HepG2 (cell line): Measurements from ENCODE around the gene SHCBP1L. TPM values are rescaled to one million over a fixed set of nuclear protein-coding genes. Genes with fewer than 3 reads are reported as not detected.

Experiments
- ATAC-seq: fragments of 200-7000 bp; cut with Tn5 transposase; 3 replicates; pipeline ENCODE4 v1.9.1; 2020; ENCODE audit warnings: mild to moderate bottlenecking, moderate library complexity
- BruUV-seq: library from RNA; stranded (reverse); fragments of 400-500 nt; replicated peaks from 2 replicates; lab custom pipeline; 2021; lab: Mats Ljungman, UMichigan
- CTCF ChIA-PET: fragments of 300-600 bp; formaldehyde crosslinking; extraction: SDS; loops from one replicate; lab custom pipeline; 2021; ENCODE audit warnings: low total read pairs, inconsistent platforms, low intra/inter-chr PET ratio; lab: Yijun Ruan, JAX
- POLR2A ChIA-PET: fragments of 350-600 bp; sonication (Branson Sonifier 250); formaldehyde crosslinking; loops from one replicate; lab custom pipeline; 2020; ENCODE audit warnings: antibody characterized with exemption, inconsistent platforms; lab: Yijun Ruan, JAX
- DNase-seq: peaks from one replicate; pipeline ENCODE4 v3.0.0-alpha.2; 2015; ENCODE audit warnings: low spot score
- FAIRE-seq: peaks from 3 replicates; lab custom pipeline; 2011; peaks lifted over from hg19 to GRCh38; lab: Jason Lieb, UNC
- H2AFZ ChIP-seq: one replicate; pipeline ENCODE4 v1.6.1; 2011; ENCODE audit warnings: low read length, inconsistent platforms
- H3K27ac ChIP-seq: fragments of 300-600 bp; 3 replicates; pipeline ENCODE4 v1.8.0; 2011; ENCODE audit warnings: mixed run types, mild to moderate bottlenecking, mixed read lengths, low read length, inconsistent platforms; ENCODE audit not compliant: insufficient read depth; ENCODE audit errors: extremely low read length
- H3K27me3 ChIP-seq, 2 experiments: fragments of 200-600 bp in 1 of 2; 2 replicates in 1 of 2; 3 replicates in 1 of 2; pipeline versions ENCODE4 v1.6.0 to v1.8.0; 2011; ENCODE audit warnings: low read length in 2 of 2, mild to moderate bottlenecking in 2 of 2, moderate library complexity in 2 of 2, inconsistent platforms in 1 of 2; ENCODE audit not compliant: insufficient read depth in 2 of 2, control insufficient read depth in 1 of 2
- H3K36me3 ChIP-seq, 2 experiments: fragments of 200-600 bp in 1 of 2; replicated peaks in 1 of 2; 2 replicates in 1 of 2; 3 replicates in 1 of 2; pipeline versions ENCODE4 v1.5.1 to v1.8.0; 2011; ENCODE audit warnings: low read length in 2 of 2, inconsistent platforms in 1 of 2; ENCODE audit not compliant: insufficient read depth in 2 of 2, control insufficient read depth in 1 of 2
- H3K4me1 ChIP-seq: 2 replicates; pipeline ENCODE4 v1.5.1; 2012; ENCODE audit warnings: low read length, inconsistent platforms; ENCODE audit not compliant: insufficient read depth
- H3K4me2 ChIP-seq: 2 replicates; pipeline ENCODE4 v1.6.0; 2011; ENCODE audit warnings: low read depth, low read length, inconsistent platforms
- H3K4me3 ChIP-seq, 3 experiments: fragments of 200-600 bp in 1 of 3; sonication (generic), shearing (Covaris generic) in 1 of 3; replicated peaks in 1 of 3; 2 replicates each; pipeline ENCODE4 v1.5.1; 2011 to 2016; ENCODE audit warnings: low read length in 3 of 3, inconsistent platforms in 2 of 3, low read depth in 2 of 3, mild to moderate bottlenecking in 2 of 3, control low read depth in 1 of 3, mixed read lengths in 1 of 3; ENCODE audit not compliant: insufficient read depth in 1 of 3
- H3K79me2 ChIP-seq: one replicate; pipeline ENCODE4 v1.6.1; 2011; ENCODE audit warnings: low read length, inconsistent platforms; ENCODE audit not compliant: insufficient read depth
- H3K9ac ChIP-seq: 2 replicates; pipeline ENCODE4 v1.6.0; 2011; ENCODE audit warnings: mild to moderate bottlenecking, low read depth, low read length, inconsistent platforms; ENCODE audit not compliant: insufficient read depth
- H3K9me3 ChIP-seq: 2 replicates; pipeline ENCODE4 v1.5.1; 2012; ENCODE audit warnings: mild to moderate bottlenecking, low read length
- H4K20me1 ChIP-seq: 2 replicates; pipeline ENCODE4 v1.6.0; 2011; ENCODE audit warnings: inconsistent platforms, mild to moderate bottlenecking, low read length, moderate library complexity; ENCODE audit not compliant: insufficient read depth
- BATF2 ChIP-seq: sonication (generic); formaldehyde crosslinking; IDR thresholded peaks from 2 replicates; pipeline ENCODE4 v1.8.0; 2022; ENCODE audit warnings: mild to moderate bottlenecking, missing genetic modification reagents, moderate library complexity
- HCFC1 ChIP-seq: fragments of 150-350 bp; IDR thresholded peaks from 2 replicates; pipeline ENCODE4 v1.6.1; 2014; ENCODE audit warnings: low read depth, low read length
- MYC ChIP-seq: sonication (generic); formaldehyde crosslinking; IDR thresholded peaks from 2 replicates; pipeline ENCODE4 v1.9.0; 2021; ENCODE audit warnings: missing genetic modification reagents, borderline replicate concordance
- NKX3-1 ChIP-seq: sonication (generic); formaldehyde crosslinking; IDR thresholded peaks from 2 replicates; pipeline ENCODE4 v1.5.0; 2020; ENCODE audit warnings: missing genetic modification reagents
- PRPF4 ChIP-seq: fragments of 200-400 bp; formaldehyde crosslinking; IDR thresholded peaks from 2 replicates; pipeline ENCODE4 v1.6.1; 2016; ENCODE audit warnings: low read length, low read depth; ENCODE audit not compliant: poor library complexity, severe bottlenecking
- ZNF20 ChIP-seq: sonication (generic); formaldehyde crosslinking; IDR thresholded peaks from 2 replicates; pipeline ENCODE4 v1.4.0; 2020; ENCODE audit warnings: mild to moderate bottlenecking, moderate library complexity, missing genetic modification reagents
- ZNF367 ChIP-seq: sonication (generic); formaldehyde crosslinking; IDR thresholded peaks from 2 replicates; pipeline ENCODE4 v1.4.0; 2020; ENCODE audit warnings: missing genetic modification reagents, borderline replicate concordance
- ZNF562 ChIP-seq: sonication (generic); formaldehyde crosslinking; IDR thresholded peaks from 2 replicates; pipeline ENCODE4 v1.8.0; 2022; ENCODE audit warnings: missing genetic modification reagents, borderline replicate concordance
- WGBS: methylation state at CpG from one replicate; pipeline ENCODE4 v1.1.6; 2017; ENCODE audit warnings: low lambda C conversion rate; 5-methylcytosine and 5-hydroxymethylcytosine counted together
- in situ Hi-C: cut with HindIII; loops from 2 replicates; pipeline ENCODE4 v1.10.0; 2017; ENCODE audit warnings: low pct_unique_long_range_greater_than_20kb; ENCODE audit not compliant: extremely low pct_ligation_motif_present
- intact Hi-C: fragments of 100-400 bp; cut with micrococcal nuclease; formaldehyde crosslinking; loops from one replicate; pipeline ENCODE4 v1.10.0; 2022; ENCODE audit not compliant: unreplicated experiment
- polyA plus RNA-seq, 8 experiments: library from polyadenylated mRNA; depleted of rRNA in 3 of 8; stranded (reverse) in 7 of 8; unstranded in 1 of 8; fragments of >200 nt; fragmentation: Illumina TruSeq in 4 of 8; extraction: Trizol in 4 of 8; gene quantifications; 2 replicates each; pipeline versions ENCODE4 v1.2.1 to v1.2.3, GENCODE V29; 2011 to 2016; ENCODE audit warnings: low read depth in 4 of 8, missing spikeins in 1 of 8, mixed read lengths in 1 of 8; ENCODE audit not compliant: insufficient read depth in 1 of 8
- total RNA-seq, 5 experiments: library from RNA; depleted of rRNA; stranded (reverse); fragments of >200 nt; fragmentation: Illumina TruSeq; extraction: Trizol; gene quantifications; 2 replicates each; pipeline ENCODE4 v1.2.3, GENCODE V29; 2016; ENCODE audit warnings: low read depth in 1 of 5

Gene SHCBP1L
- total and polyA plus RNA-seq, 2 of the 13 experiments (the other 11 are each of a cell fraction or from before 2014, with no cell fraction given) = not detected

- CTCF ChIA-PET = no interaction called here
- FAIRE-seq (no peak), DNase-seq (no peak)
- no peak overlapping the region for H2AFZ ChIP-seq
- 89% methylated on average over 1 of the region's 1 CpG for WGBS
- no peak overlapping the region for H3K4me2 ChIP-seq
- POLR2A ChIA-PET = no interaction called here
- H4K20me1 ChIP-seq = no peaks in the 10 kb centered on the region
- H3K27me3 ChIP-seq = no peaks in the 10 kb centered on the region
- H3K9ac ChIP-seq = no peak overlapping the region
- no peak overlapping the region for H3K4me3 ChIP-seq
- no peaks in the 10 kb centered on the region for H3K36me3 ChIP-seq
- in situ Hi-C loops = no loop called here
- no peak overlapping the region for H3K27ac ChIP-seq
- no TSS peak for BruUV-seq
- H3K79me2 ChIP-seq = no peaks in the 10 kb centered on the region
- no peaks in the 10 kb centered on the region for H3K9me3 ChIP-seq
- no peak for TF ChIP-seq PRPF4
- TF ChIP-seq NKX3-1 (CRISPR knock-in tag) = no peak
- no peak for TF ChIP-seq BATF2 (CRISPR knock-in tag)
- TF ChIP-seq HCFC1 = no peak
- TF ChIP-seq ZNF20 (CRISPR knock-in tag) = no peak
- no peak for TF ChIP-seq MYC (CRISPR knock-in tag)
- TF ChIP-seq, all 625 proteins: peak for 0
- no peak for ATAC-seq
- H3K4me1 ChIP-seq = no peaks in the 10 kb centered on the region
- intact Hi-C loops = no loop called here
Measured at GRCh38 chr1:182984621-182985020, 31.7 kb upstream of the SHCBP1L start.

GRCh38 chr1:182984138-182984537 is 31.2 kb upstream of the SHCBP1L start:
- no peak overlapping the region for H2AFZ ChIP-seq
- CTCF ChIA-PET = no interaction called here
- no peaks in the 10 kb centered on the region for H3K9me3 ChIP-seq
- DNase-seq (no peak), FAIRE-seq (no peak), ATAC-seq (no peak)
- POLR2A ChIA-PET = no interaction called here
- no peaks in the 10 kb centered on the region for H3K79me2 ChIP-seq
- no peak overlapping the region for H3K9ac ChIP-seq
- no peak overlapping the region for H3K27ac ChIP-seq
- H3K27me3 ChIP-seq = no peaks in the 10 kb centered on the region; a peak in 1 of 5 replicates
- H3K4me1 ChIP-seq = no peaks in the 10 kb centered on the region
- H4K20me1 ChIP-seq = no peaks in the 10 kb centered on the region
- no peak overlapping the region for H3K4me3 ChIP-seq
- in situ Hi-C loops (no loop called here), intact Hi-C loops (no loop called here)
- no peak for TF ChIP-seq ZNF562 (CRISPR knock-in tag)
- TF ChIP-seq ZNF367 = no peak
- 77% methylated on average over 7 of the region's 7 CpGs for WGBS
- no peak overlapping the region for H3K4me2 ChIP-seq
- no peaks in the 10 kb centered on the region for H3K36me3 ChIP-seq
- BruUV-seq = no TSS peak
